ENCODE measurements around the gene BUD31.
A peak's percentile ranks its signal among the peaks of the same experiment; 100 is the strongest.
"Not testable (repeated sequence)": the region's sequence is repeated elsewhere in the genome, so short reads cannot be mapped to it uniquely, and the experiment has no call there.

Gene BUD31

GRCh38 chr7:99380823-99381663 is 27.7 kb upstream of the BUD31 start:
- no peak for DNase-seq

- DNase-seq, result no peak
Measured at GRCh38 chr7:99381664-99382075, 27.1 kb upstream of the BUD31 start.

GRCh38 chr7:99383203-99383602 is 25.6 kb upstream of the BUD31 start:
- DNase-seq, result no peak

GRCh38 chr7:99383791-99384370 is 24.9 kb upstream of the BUD31 start:
- no peak for DNase-seq

GRCh38 chr7:99384523-99384922 is 24.2 kb upstream of the BUD31 start:
- DNase-seq, result no peak

GRCh38 chr7:99385564-99385963 is 23.2 kb upstream of the BUD31 start:
- no peak for DNase-seq

GRCh38 chr7:99386584-99387238 is 22.1 kb upstream of the BUD31 start:
- no peak for DNase-seq

GRCh38 chr7:99387239-99387635 is 21.5 kb upstream of the BUD31 start:
- not testable (repeated sequence) for DNase-seq

- DNase-seq, result no peak
Measured at GRCh38 chr7:99387912-99388311, 20.9 kb upstream of the BUD31 start.

- DNase-seq, result no peak
Measured at GRCh38 chr7:99389772-99390171, 19.0 kb upstream of the BUD31 start.

- no peak for DNase-seq
Measured at GRCh38 chr7:99390941-99391602, 17.7 kb upstream of the BUD31 start.

GRCh38 chr7:99392046-99392445 is 16.7 kb upstream of the BUD31 start:
- DNase-seq, result no peak

GRCh38 chr7:99392659-99393354 is 16.0 kb upstream of the BUD31 start:
- DNase-seq, result peak; percentile 62

GRCh38 chr7:99393355-99394187 is 15.2 kb upstream of the BUD31 start:
- DNase-seq, result no peak

- DNase-seq, result no peak
Measured at GRCh38 chr7:99394188-99394502, 14.6 kb upstream of the BUD31 start.

- DNase-seq, result no peak
Measured at GRCh38 chr7:99395616-99396327, 13.0 kb upstream of the BUD31 start.

GRCh38 chr7:99396418-99397296 is 12.1 kb upstream of the BUD31 start:
- DNase-seq, result no peak

- DNase-seq, result no peak
Measured at GRCh38 chr7:99397297-99397983, 11.3 kb upstream of the BUD31 start.

GRCh38 chr7:99398891-99399445 is 9.8 kb upstream of the BUD31 start:
- DNase-seq, result no peak

All from NCI-H510A (cell line).